K562 treated with DMSO at 1 percent for 4 hours (cell line): Measurements from ENCODE around the gene TMEM50A. TPM values are rescaled to one million over a fixed set of nuclear protein-coding genes. Genes with fewer than 3 reads are reported as not detected.

Source experiments
- total RNA-seq: library from RNA; unstranded; fragments of 300-600 nt; gene quantifications from 2 replicates; pipeline ENCODE4 v1.2.3, GENCODE V29; 2022; ENCODE audit not compliant: insufficient read depth

TMEM50A gene
- total RNA-seq = 94.5 and 97.1 TPM in 2 replicates

GRCh38 chr1:25338188-25338981, at the start of gene TMEM50A:
Gene TMEM50A, plus strand, starts transcription at chr1:25338334. Its CDS starts 2,153 bp downstream, at chr1:25340487.

Other genes with a start within 250 kb of the TMEM50A start
- gene SYF2, start 105.8 kb upstream of the TMEM50A start, total RNA-seq = 69.7 and 73.4 TPM in 2 replicates
- 107 and 172 TPM in 2 replicates for gene RSRP1, start 90.9 kb upstream of the TMEM50A start, total RNA-seq
- gene RHD, start 65.8 kb upstream of the TMEM50A start, total RNA-seq = 11.1 and 15.1 TPM in 2 replicates
- gene RHCE, start 82.5 kb downstream of the TMEM50A start, total RNA-seq = 12.5 and 13.4 TPM in 2 replicates
- 14.0 and 17.1 TPM in 2 replicates for gene MACO1, start 92.6 kb downstream of the TMEM50A start, total RNA-seq
- 25.6 and 31.9 TPM in 2 replicates for gene LDLRAP1, start 205.3 kb downstream of the TMEM50A start, total RNA-seq